Breast epithelium (tissue), 4 donors: Measurements from ENCODE around the gene EFHD2. TPM values are rescaled to one million over a fixed set of nuclear protein-coding genes. Genes with fewer than 3 reads are reported as not detected.

Source experiments
- DNase-seq, 2 donors: peaks; one replicate each; pipeline ENCODE4 v3.0.0-alpha.2; 2019; ENCODE audit warnings: low spot score in 2 of 2
- H3K27ac ChIP-seq, 2 donors: fragments of 200-600 bp; sonication (generic) in 1 of 2; one replicate each; pipeline ENCODE4 v1.5.1; 2016 to 2019; ENCODE audit warnings: mild to moderate bottlenecking in 1 of 2
- H3K27me3 ChIP-seq, 2 donors: fragments of 200-600 bp; sonication (generic) in 1 of 2; one replicate each; pipeline versions ENCODE4 v1.5.1 to v1.6.0; 2017 to 2019; ENCODE audit warnings: control low read depth in 1 of 2, mild to moderate bottlenecking in 1 of 2
- H3K36me3 ChIP-seq: fragments of 200-600 bp; one replicate; pipeline ENCODE4 v1.5.1; 2019
- H3K4me1 ChIP-seq, 2 donors: fragments of 200-600 bp; sonication (generic); one replicate each; pipeline ENCODE4 v1.5.1; 2016 to 2019; ENCODE audit warnings: control low read depth in 1 of 2
- H3K4me3 ChIP-seq, 3 donors: fragments of 200-600 bp; sonication (generic); 1 replicate in 2 of 3; 2 replicates in 1 of 3; pipeline ENCODE4 v1.5.1; 2016 to 2019; ENCODE audit warnings: mild to moderate bottlenecking in 3 of 3, moderate library complexity in 2 of 3
- H3K9me3 ChIP-seq, 2 donors: fragments of 200-600 bp; sonication (generic) in 1 of 2; one replicate each; pipeline ENCODE4 v1.5.1; 2016 to 2019; ENCODE audit warnings: control low read depth in 1 of 2
- POLR2A ChIP-seq: fragments of 450-650 bp; IDR thresholded peaks from one replicate; pipeline ENCODE4 v1.6.1; 2016; ENCODE audit warnings: antibody characterized with exemption, mild to moderate bottlenecking, moderate library complexity
- POLR2AphosphoS5 ChIP-seq, 3 donors: sonication (generic); formaldehyde crosslinking; IDR thresholded peaks; one replicate each; pipeline ENCODE4 v1.6.1; 2017; ENCODE audit warnings: antibody characterized with exemption in 3 of 3
- intact Hi-C: fragments of 100-400 bp; cut with DNase I; formaldehyde crosslinking; loops from one replicate; pipeline ENCODE4 v1.15.1; 2023; ENCODE audit warnings: low total_unique reads
- total RNA-seq, 3 donors: library from RNA; depleted of rRNA; stranded (reverse); fragments of >200 nt; gene quantifications; one replicate each; pipeline ENCODE4 v1.1.0, GENCODE V29; 2016
- TF ChIP-seq, protein P1 (sequence below), 3 donors: fragments of 450-650 bp; IDR thresholded peaks; one replicate each; pipeline ENCODE4 v1.5.1; 2016 to 2017; ENCODE audit warnings: antibody characterized with exemption in 3 of 3, mild to moderate bottlenecking in 3 of 3, moderate library complexity in 3 of 3

EFHD2 gene, protein sequence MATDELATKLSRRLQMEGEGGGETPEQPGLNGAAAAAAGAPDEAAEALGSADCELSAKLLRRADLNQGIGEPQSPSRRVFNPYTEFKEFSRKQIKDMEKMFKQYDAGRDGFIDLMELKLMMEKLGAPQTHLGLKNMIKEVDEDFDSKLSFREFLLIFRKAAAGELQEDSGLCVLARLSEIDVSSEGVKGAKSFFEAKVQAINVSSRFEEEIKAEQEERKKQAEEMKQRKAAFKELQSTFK
- 10 to 100 TPM; 24.9 to 43.9 (median 32.8) TPM for total RNA-seq

- TF ChIP-seq POLR2AphosphoS5 (IDR thresholded peaks at IDR 0.05) = peak in 2 of 3 donors; percentile 52
- TF ChIP-seq, protein P1, sequence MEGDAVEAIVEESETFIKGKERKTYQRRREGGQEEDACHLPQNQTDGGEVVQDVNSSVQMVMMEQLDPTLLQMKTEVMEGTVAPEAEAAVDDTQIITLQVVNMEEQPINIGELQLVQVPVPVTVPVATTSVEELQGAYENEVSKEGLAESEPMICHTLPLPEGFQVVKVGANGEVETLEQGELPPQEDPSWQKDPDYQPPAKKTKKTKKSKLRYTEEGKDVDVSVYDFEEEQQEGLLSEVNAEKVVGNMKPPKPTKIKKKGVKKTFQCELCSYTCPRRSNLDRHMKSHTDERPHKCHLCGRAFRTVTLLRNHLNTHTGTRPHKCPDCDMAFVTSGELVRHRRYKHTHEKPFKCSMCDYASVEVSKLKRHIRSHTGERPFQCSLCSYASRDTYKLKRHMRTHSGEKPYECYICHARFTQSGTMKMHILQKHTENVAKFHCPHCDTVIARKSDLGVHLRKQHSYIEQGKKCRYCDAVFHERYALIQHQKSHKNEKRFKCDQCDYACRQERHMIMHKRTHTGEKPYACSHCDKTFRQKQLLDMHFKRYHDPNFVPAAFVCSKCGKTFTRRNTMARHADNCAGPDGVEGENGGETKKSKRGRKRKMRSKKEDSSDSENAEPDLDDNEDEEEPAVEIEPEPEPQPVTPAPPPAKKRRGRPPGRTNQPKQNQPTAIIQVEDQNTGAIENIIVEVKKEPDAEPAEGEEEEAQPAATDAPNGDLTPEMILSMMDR (IDR thresholded peaks at IDR 0.05) = no peak
- Histone ChIP-seq H3K4me1 (peaks cover 0 to 4% of the 10 kb centered on the region in 2 donors), H3K36me3 (no peaks in the 10 kb centered on the region), H3K27ac (peak within 1 kb of the TSS; percentile 82 to 85), H3K27me3 (no peaks in the 10 kb centered on the region), H3K4me3 (peak within 1 kb of the TSS; percentile 71 to 96 (median 88)), H3K9me3 (no peaks in the 10 kb centered on the region)
- peak; percentile 68 to 69 for DNase-seq
- intact Hi-C loops = no loop called here
Observed at GRCh38 chr1:15409388-15410222, at the start of gene EFHD2. Gene EFHD2 (plus strand): TSS chr1:15409888. CDS start chr1:15409972, 84 bp downstream.

DNA sequence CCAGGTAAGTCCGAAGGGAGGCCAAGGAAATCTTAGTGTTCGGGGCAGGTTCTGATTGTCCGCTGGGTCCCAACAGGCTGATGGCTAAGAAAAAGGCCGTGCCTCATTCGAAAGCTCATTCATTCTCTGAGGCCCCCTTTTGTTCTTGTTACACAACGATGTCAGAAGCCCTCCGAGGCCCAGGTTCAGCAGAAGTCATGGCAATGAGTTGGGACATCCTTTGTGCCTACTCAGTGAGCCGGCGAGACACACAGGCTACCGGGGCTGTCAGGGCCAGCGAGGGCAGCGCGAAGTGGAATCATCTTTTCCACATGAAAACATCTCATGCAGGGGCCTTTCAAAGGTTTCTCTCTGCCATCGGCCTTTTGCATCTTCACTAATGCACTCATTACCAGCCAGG lies 49.0 kb upstream of the EFHD2 start:
- Histone ChIP-seq H3K9me3 (no peaks in the 10 kb centered on the region), H3K27me3 (no peaks in the 10 kb centered on the region)

GRCh38 chr1:15362096-15362736 lies 47.5 kb upstream of the EFHD2 start:
- DNase-seq = no peak
- H3K9me3 ChIP-seq = no peaks in the 10 kb centered on the region
- TF ChIP-seq POLR2A (no peak), POLR2AphosphoS5 (IDR thresholded peaks at IDR 0.05) (no peak)
- TF ChIP-seq, protein P1 (IDR thresholded peaks at IDR 0.05) = no peak
- no peaks in the 10 kb centered on the region for H3K36me3 ChIP-seq
- intact Hi-C loops = no loop called here
- H3K4me3 ChIP-seq = no peak overlapping the region
- H3K27ac ChIP-seq = no peak overlapping the region
- no peaks in the 10 kb centered on the region for H3K4me1 ChIP-seq
- no peaks in the 10 kb centered on the region for H3K27me3 ChIP-seq

More for the DNA sequence above, 49.0 kb upstream of the EFHD2 start:
- no peaks in the 10 kb centered on the region for H3K36me3 ChIP-seq
- no peak for DNase-seq
- no peak overlapping the region for H3K27ac ChIP-seq
- no peak overlapping the region for H3K4me3 ChIP-seq
- intact Hi-C loops = no loop called here
- TF ChIP-seq POLR2A (no peak), POLR2AphosphoS5 (IDR thresholded peaks at IDR 0.05) (no peak)
- TF ChIP-seq, protein P1 (IDR thresholded peaks at IDR 0.05) = no peak
- H3K4me1 ChIP-seq = no peaks in the 10 kb centered on the region

- Histone ChIP-seq H3K27me3 (no peaks in the 10 kb centered on the region), H3K9me3 (no peaks in the 10 kb centered on the region), H3K4me3 (no peak overlapping the region), H3K27ac (no peak overlapping the region), H3K36me3 (no peaks in the 10 kb centered on the region), H3K4me1 (no peaks in the 10 kb centered on the region)
- intact Hi-C loops = no loop called here
- TF ChIP-seq POLR2AphosphoS5 (IDR thresholded peaks at IDR 0.05) (no peak), POLR2A (no peak)
- TF ChIP-seq, protein P1 (IDR thresholded peaks at IDR 0.05) = no peak
- no peak for DNase-seq
Observed at GRCh38 chr1:15362737-15363128, 47.0 kb upstream of the EFHD2 start.
